ENCODE data around the gene MTURN. TPM values are rescaled to one million over a fixed set of nuclear protein-coding genes. Genes with fewer than 3 reads are reported as not detected.

Gene MTURN
- total and polyA plus RNA-seq, 7 experiments from 2014 or later, result 2.7 to 38.7 (median 18.9) TPM

- Mint-ChIP-seq H3K4me3 (no peak overlapping the region), H3K4me1 (peaks cover 0 to 6% (median 0%) of the 10 kb centered on the region in 7 donors), H3K27ac (no peak overlapping the region), H3K36me3 (no peaks in the 10 kb centered on the region), H3K9me3 (no peaks in the 10 kb centered on the region), H3K27me3 (peaks cover 0 to 4% (median 0%) of the 10 kb centered on the region in 5 donors)
- CTCF ChIA-PET, result no interaction called here
- Histone ChIP-seq H3K27ac (ENCODE audit: low read depth, low read length) (no peak overlapping the region), H3K36me3 (ENCODE audit: control insufficient read depth in 2 of 3, insufficient read depth in 3 of 3, low read length in 3 of 3) (no peaks in the 10 kb centered on the region), H3K9me3 (ENCODE audit: control insufficient read depth in 2 of 3, low read length in 3 of 3) (no peaks in the 10 kb centered on the region), H3K4me1 (ENCODE audit: control insufficient read depth in 2 of 2, insufficient read depth in 2 of 2, low read length in 2 of 2) (no peaks in the 10 kb centered on the region), H3K4me3 (ENCODE audit: low read length) (no peak overlapping the region), H3K27me3 (ENCODE audit: control insufficient read depth in 2 of 2, insufficient read depth in 2 of 2, low read length in 2 of 2) (no peaks in the 10 kb centered on the region)
- no peak for ATAC-seq
- intact Hi-C loops (cut with micrococcal nuclease), result no loop called here
- no peak for DNase-seq
- POLR2A ChIA-PET, result no interaction called here
Observed at GRCh38 chr7:30173058-30173897, 38.5 kb downstream of the MTURN start.

GRCh38 chr7:30175180-30175579, 40.4 kb downstream of the MTURN start:
- CTCF ChIA-PET, result no interaction called here
- Histone ChIP-seq H3K27ac (ENCODE audit: low read depth, low read length) (no peak overlapping the region), H3K36me3 (ENCODE audit: control insufficient read depth in 2 of 3, insufficient read depth in 3 of 3, low read length in 3 of 3) (no peaks in the 10 kb centered on the region), H3K9me3 (ENCODE audit: control insufficient read depth in 2 of 3, low read length in 3 of 3) (no peaks in the 10 kb centered on the region), H3K27me3 (ENCODE audit: control insufficient read depth in 2 of 2, insufficient read depth in 2 of 2, low read length in 2 of 2) (no peaks in the 10 kb centered on the region), H3K4me1 (ENCODE audit: control insufficient read depth in 2 of 2, insufficient read depth in 2 of 2, low read length in 2 of 2) (peaks cover 0 to 6% of the 10 kb centered on the region in 2 donors), H3K4me3 (ENCODE audit: low read length) (no peak overlapping the region)
- Mint-ChIP-seq H3K36me3 (peaks cover 0 to 2% (median 0%) of the 10 kb centered on the region in 5 donors), H3K4me3 (no peak overlapping the region), H3K9me3 (no peaks in the 10 kb centered on the region), H3K27ac (no peak overlapping the region), H3K4me1 (peaks cover 0 to 15% (median 0%) of the 10 kb centered on the region in 7 donors), H3K27me3 (peaks cover 0 to 4% (median 0%) of the 10 kb centered on the region in 5 donors)
- POLR2A ChIA-PET, result no interaction called here
- DNase-seq, result no peak
- ATAC-seq, result no peak
- intact Hi-C loops (cut with micrococcal nuclease), result no loop called here

- Histone ChIP-seq H3K4me1 (ENCODE audit: control insufficient read depth in 2 of 2, insufficient read depth in 2 of 2, low read length in 2 of 2) (peaks cover 0 to 6% of the 10 kb centered on the region in 2 donors), H3K9me3 (ENCODE audit: control insufficient read depth in 2 of 3, low read length in 3 of 3) (no peaks in the 10 kb centered on the region), H3K27ac (ENCODE audit: low read depth, low read length) (no peak overlapping the region), H3K4me3 (ENCODE audit: low read length) (no peak overlapping the region), H3K27me3 (ENCODE audit: control insufficient read depth in 2 of 2, insufficient read depth in 2 of 2, low read length in 2 of 2) (no peaks in the 10 kb centered on the region), H3K36me3 (ENCODE audit: control insufficient read depth in 2 of 3, insufficient read depth in 3 of 3, low read length in 3 of 3) (no peaks in the 10 kb centered on the region)
- ATAC-seq (no peak), DNase-seq (no peak)
- ChIA-PET CTCF (no interaction called here), POLR2A (interaction anchor here (0.6 kb wide), 1 partner anchor 397 kb away, joined by 3 read pairs; no protein-coding TSS in a partner anchor)
- Mint-ChIP-seq H3K9me3 (no peaks in the 10 kb centered on the region), H3K4me3 (no peak overlapping the region), H3K36me3 (peaks cover 0 to 2% (median 0%) of the 10 kb centered on the region in 5 donors), H3K27ac (no peak overlapping the region), H3K4me1 (peaks cover 0 to 15% (median 0%) of the 10 kb centered on the region in 7 donors), H3K27me3 (peaks cover 0 to 1% (median 0%) of the 10 kb centered on the region in 5 donors)
- intact Hi-C loops (cut with micrococcal nuclease), result no loop called here
Observed at GRCh38 chr7:30175636-30176147, 40.9 kb downstream of the MTURN start.

GRCh38 chr7:30176463-30177109, 41.8 kb downstream of the MTURN start:
- Mint-ChIP-seq H3K9me3 (no peaks in the 10 kb centered on the region), H3K4me1 (peaks cover 0 to 15% (median 0%) of the 10 kb centered on the region in 7 donors), H3K27me3 (no peaks in the 10 kb centered on the region), H3K4me3 (no peak overlapping the region), H3K27ac (no peak overlapping the region), H3K36me3 (peaks cover 0 to 2% (median 0%) of the 10 kb centered on the region in 5 donors)
- Histone ChIP-seq H3K4me3 (ENCODE audit: low read length) (no peak overlapping the region), H3K27me3 (ENCODE audit: control insufficient read depth in 2 of 2, insufficient read depth in 2 of 2, low read length in 2 of 2) (no peaks in the 10 kb centered on the region), H3K9me3 (ENCODE audit: control insufficient read depth in 2 of 3, low read length in 3 of 3) (no peaks in the 10 kb centered on the region), H3K36me3 (ENCODE audit: control insufficient read depth in 2 of 3, insufficient read depth in 3 of 3, low read length in 3 of 3) (no peaks in the 10 kb centered on the region), H3K27ac (ENCODE audit: low read depth, low read length) (no peak overlapping the region), H3K4me1 (ENCODE audit: control insufficient read depth in 2 of 2, insufficient read depth in 2 of 2, low read length in 2 of 2) (peaks cover 0 to 6% of the 10 kb centered on the region in 2 donors)
- intact Hi-C loops (cut with micrococcal nuclease), result no loop called here
- ChIA-PET POLR2A (no interaction called here), CTCF (interaction anchor here (1.3 kb wide), 1 partner anchor 28 kb away, joined by 3 read pairs; no protein-coding TSS in a partner anchor)
- ATAC-seq, result peak; percentile 45
- no peak for DNase-seq

GRCh38 chr7:30177186-30177585, 42.4 kb downstream of the MTURN start:
- Mint-ChIP-seq H3K9me3 (no peaks in the 10 kb centered on the region), H3K27me3 (no peaks in the 10 kb centered on the region), H3K27ac (no peak overlapping the region), H3K4me1 (peaks cover 0 to 15% (median 0%) of the 10 kb centered on the region in 7 donors), H3K36me3 (peaks cover 0 to 2% (median 0%) of the 10 kb centered on the region in 5 donors), H3K4me3 (no peak overlapping the region)
- ATAC-seq (no peak), DNase-seq (no peak)
- Histone ChIP-seq H3K27me3 (ENCODE audit: control insufficient read depth in 2 of 2, insufficient read depth in 2 of 2, low read length in 2 of 2) (no peaks in the 10 kb centered on the region), H3K4me3 (ENCODE audit: low read length) (no peak overlapping the region), H3K9me3 (ENCODE audit: control insufficient read depth in 2 of 3, low read length in 3 of 3) (no peaks in the 10 kb centered on the region), H3K27ac (ENCODE audit: low read depth, low read length) (no peak overlapping the region), H3K4me1 (ENCODE audit: control insufficient read depth in 2 of 2, insufficient read depth in 2 of 2, low read length in 2 of 2) (peaks cover 0 to 6% of the 10 kb centered on the region in 2 donors), H3K36me3 (ENCODE audit: control insufficient read depth in 2 of 3, insufficient read depth in 3 of 3, low read length in 3 of 3) (no peaks in the 10 kb centered on the region)
- intact Hi-C loops (cut with micrococcal nuclease), result no loop called here
- ChIA-PET CTCF (interaction anchor here (1.3 kb wide), 1 partner anchor 28 kb away, joined by 3 read pairs; no protein-coding TSS in a partner anchor), POLR2A (no interaction called here)

GRCh38 chr7:30177965-30178364, 43.2 kb downstream of the MTURN start:
- ChIA-PET POLR2A (interaction anchor here (0.6 kb wide), 1 partner anchor 359 kb away, joined by 3 read pairs; no protein-coding TSS in a partner anchor), CTCF (interaction anchor here (1.3 kb wide), 1 partner anchor 29 kb away, joined by 3 read pairs; no protein-coding TSS in a partner anchor)
- peaks cover 0 to 2% (median 0%) of the 10 kb centered on the region in 5 donors for H3K36me3 Mint-ChIP-seq

More at GRCh38 chr7:30177965-30178364, 43.2 kb downstream of the MTURN start:
- H3K27me3 ChIP-seq (ENCODE audit: control insufficient read depth in 2 of 2, insufficient read depth in 2 of 2, low read length in 2 of 2), result no peaks in the 10 kb centered on the region
- no peak for ATAC-seq
- Mint-ChIP-seq H3K27ac (no peak overlapping the region), H3K4me3 (no peak overlapping the region), H3K27me3 (no peaks in the 10 kb centered on the region), H3K9me3 (no peaks in the 10 kb centered on the region), H3K4me1 (peaks cover 0 to 15% (median 0%) of the 10 kb centered on the region in 7 donors)
- H3K9me3 ChIP-seq (ENCODE audit: control insufficient read depth in 2 of 3, low read length in 3 of 3), result no peaks in the 10 kb centered on the region
- no peak overlapping the region for H3K4me3 ChIP-seq (ENCODE audit: low read length)
- H3K36me3 ChIP-seq (ENCODE audit: control insufficient read depth in 2 of 3, insufficient read depth in 3 of 3, low read length in 3 of 3), result no peaks in the 10 kb centered on the region
- peaks cover 0 to 6% of the 10 kb centered on the region in 2 donors for H3K4me1 ChIP-seq (ENCODE audit: control insufficient read depth in 2 of 2, insufficient read depth in 2 of 2, low read length in 2 of 2)
- no peak overlapping the region for H3K27ac ChIP-seq (ENCODE audit: low read depth, low read length)
- intact Hi-C loops (cut with micrococcal nuclease), result no loop called here
- no peak for DNase-seq

Measured in naive thymus-derived CD4-positive, alpha-beta T cell (primary cell).